Natural killer cell (primary cell): Measurements from ENCODE around the gene RAB40C. TPM values are rescaled to one million over a fixed set of nuclear protein-coding genes. Genes with fewer than 3 reads are reported as not detected.

Source experiments
- ATAC-seq, 3 donors: fragments of 150-1000 bp in 2 of 3; fragments of 200-7000 bp in 1 of 3; cut with Tn5 transposase; 1 replicate in 1 of 3; 2 replicates in 2 of 3; pipeline ENCODE4 v1.10.0; 2021; ENCODE audit warnings: mild to moderate bottlenecking in 2 of 3, moderate library complexity in 2 of 3
- DNase-seq, 2 donors: peaks; one replicate each; pipeline versions ENCODE4 v3.0.0 to v3.0.0-alpha.2; 2013 to 2021; ENCODE audit warnings: mixed read lengths in 1 of 2
- H3K27ac ChIP-seq: one replicate; pipeline ENCODE4 v1.5.1; 2013; ENCODE audit warnings: mild to moderate bottlenecking, low read length
- H3K27me3 ChIP-seq: one replicate; pipeline ENCODE4 v1.6.1; 2013; ENCODE audit warnings: low read length; ENCODE audit not compliant: control insufficient read depth, insufficient read depth
- H3K36me3 ChIP-seq: one replicate; pipeline ENCODE4 v1.6.1; 2013; ENCODE audit warnings: low read length; ENCODE audit not compliant: control insufficient read depth, insufficient read depth
- H3K4me1 ChIP-seq: one replicate; pipeline ENCODE4 v1.6.1; 2013; ENCODE audit warnings: low read length; ENCODE audit not compliant: control insufficient read depth, insufficient read depth
- H3K4me3 ChIP-seq: one replicate; pipeline ENCODE4 v1.5.1; 2013; ENCODE audit warnings: low read length
- H3K9me3 ChIP-seq: one replicate; pipeline ENCODE4 v1.6.1; 2013; ENCODE audit warnings: low read length; ENCODE audit not compliant: control insufficient read depth, insufficient read depth
- H3K27ac Mint-ChIP-seq, 2 donors: one replicate each; pipeline ENCODE4 v1.8.0; 2022; ENCODE audit warnings: mild to moderate bottlenecking in 2 of 2, mixed read lengths in 2 of 2, moderate library complexity in 1 of 2
- H3K27me3 Mint-ChIP-seq, 2 donors: one replicate each; pipeline ENCODE4 v1.8.0; 2022; ENCODE audit warnings: low read depth in 2 of 2, mixed read lengths in 2 of 2
- H3K36me3 Mint-ChIP-seq: one replicate; pipeline ENCODE4 v1.8.0; 2022; ENCODE audit warnings: mixed read lengths
- H3K4me1 Mint-ChIP-seq, 2 donors: one replicate each; pipeline ENCODE4 v1.8.0; 2022; ENCODE audit warnings: mixed read lengths in 2 of 2
- H3K4me3 Mint-ChIP-seq: one replicate; pipeline ENCODE4 v1.8.0; 2022; ENCODE audit warnings: mild to moderate bottlenecking, moderate library complexity, mixed read lengths
- H3K9me3 Mint-ChIP-seq, 2 donors: one replicate each; pipeline ENCODE4 v1.8.0; 2022; ENCODE audit warnings: mixed read lengths in 2 of 2
- CTCF ChIP-seq: fragments of 200-600 bp; IDR thresholded peaks from one replicate; pipeline ENCODE4 v1.8.0; 2022; ENCODE audit warnings: antibody characterized with exemption
- WGBS: methylation state at CpG from one replicate; pipeline ENCODE4 v1.1.7; 2013; ENCODE audit warnings: missing lambda C conversion rate; ENCODE audit not compliant: insufficient coverage; 5-methylcytosine and 5-hydroxymethylcytosine counted together
- intact Hi-C: fragments of 100-400 bp; cut with micrococcal nuclease; formaldehyde crosslinking; loops from one replicate; pipeline ENCODE4 v1.14.2; 2022
- total RNA-seq, 4 donors: library from RNA; stranded (reverse); fragments of 120-200 nt in 1 of 4; gene quantifications; one replicate each; pipeline versions ENCODE4 v1.2.3 to v1.2.4, GENCODE V29; 2013 to 2022

The RAB40C gene
- total RNA-seq, 3 donors from 2014 or later (not counting 1 experiment from before 2014, with no cell fraction given): 12.7 to 20.8 (median 20.0) TPM

- WGBS: 96% methylated on average over 49 of the region's 50 CpGs
- Histone ChIP-seq H3K9me3 (no peaks in the 10 kb centered on the region), H3K36me3 (peaks cover 9% of the 10 kb centered on the region), H3K4me3 (no peak overlapping the region), H3K27ac (no peak overlapping the region), H3K4me1 (no peaks in the 10 kb centered on the region), H3K27me3 (no peaks in the 10 kb centered on the region)
- Mint-ChIP-seq H3K27ac (no peak overlapping the region), H3K36me3 (no peaks in the 10 kb centered on the region), H3K27me3 (no peaks in the 10 kb centered on the region), H3K4me1 (no peaks in the 10 kb centered on the region), H3K9me3 (no peaks in the 10 kb centered on the region), H3K4me3 (no peak overlapping the region)
- ATAC-seq (no peak), DNase-seq (no peak)
- intact Hi-C loops: no loop called here
- TF ChIP-seq CTCF: no peak
Measured at GRCh38 chr16:627454-628239, 37.8 kb downstream of the RAB40C start.

- H3K36me3 Mint-ChIP-seq: no peaks in the 10 kb centered on the region
- Histone ChIP-seq H3K9me3 (no peaks in the 10 kb centered on the region), H3K27me3 (no peaks in the 10 kb centered on the region), H3K27ac (no peak overlapping the region), H3K4me3 (no peak overlapping the region), H3K36me3 (peaks cover 9% of the 10 kb centered on the region), H3K4me1 (no peaks in the 10 kb centered on the region)
- ATAC-seq: no peak
- H3K9me3 Mint-ChIP-seq: no peaks in the 10 kb centered on the region
- no peak overlapping the region for H3K4me3 Mint-ChIP-seq
- H3K27ac Mint-ChIP-seq: no peak overlapping the region
- DNase-seq: no peak
- H3K27me3 Mint-ChIP-seq: no peaks in the 10 kb centered on the region
- 93% methylated on average over 33 of the region's 33 CpGs for WGBS
- intact Hi-C loops: no loop called here
- TF ChIP-seq CTCF: no peak
- H3K4me1 Mint-ChIP-seq: no peaks in the 10 kb centered on the region
Measured at GRCh38 chr16:628321-629061, 38.6 kb downstream of the RAB40C start.

GRCh38 chr16:629185-629832, 39.4 kb downstream of the RAB40C start:
- Histone ChIP-seq H3K9me3 (no peaks in the 10 kb centered on the region), H3K4me1 (no peaks in the 10 kb centered on the region), H3K27me3 (no peaks in the 10 kb centered on the region), H3K36me3 (peaks cover 9% of the 10 kb centered on the region), H3K27ac (no peak overlapping the region), H3K4me3 (no peak overlapping the region)
- no peaks in the 10 kb centered on the region for H3K4me1 Mint-ChIP-seq
- no peaks in the 10 kb centered on the region for H3K9me3 Mint-ChIP-seq
- no peak for ATAC-seq
- no peak for TF ChIP-seq CTCF
- no peak overlapping the region for H3K27ac Mint-ChIP-seq
- intact Hi-C loops: no loop called here
- H3K36me3 Mint-ChIP-seq: no peaks in the 10 kb centered on the region
- no peak for DNase-seq
- no peaks in the 10 kb centered on the region for H3K27me3 Mint-ChIP-seq
- WGBS: 92% methylated on average over 29 of the region's 29 CpGs
- H3K4me3 Mint-ChIP-seq: no peak overlapping the region
